GM19238 (cell line): ENCODE measurements around the gene RPL32.

Experiments
- DNase-seq: peaks from one replicate; pipeline ENCODE4 v3.0.0; 2011; ENCODE audit warnings: low spot score; ENCODE audit not compliant: insufficient read length

Gene RPL32

DNA sequence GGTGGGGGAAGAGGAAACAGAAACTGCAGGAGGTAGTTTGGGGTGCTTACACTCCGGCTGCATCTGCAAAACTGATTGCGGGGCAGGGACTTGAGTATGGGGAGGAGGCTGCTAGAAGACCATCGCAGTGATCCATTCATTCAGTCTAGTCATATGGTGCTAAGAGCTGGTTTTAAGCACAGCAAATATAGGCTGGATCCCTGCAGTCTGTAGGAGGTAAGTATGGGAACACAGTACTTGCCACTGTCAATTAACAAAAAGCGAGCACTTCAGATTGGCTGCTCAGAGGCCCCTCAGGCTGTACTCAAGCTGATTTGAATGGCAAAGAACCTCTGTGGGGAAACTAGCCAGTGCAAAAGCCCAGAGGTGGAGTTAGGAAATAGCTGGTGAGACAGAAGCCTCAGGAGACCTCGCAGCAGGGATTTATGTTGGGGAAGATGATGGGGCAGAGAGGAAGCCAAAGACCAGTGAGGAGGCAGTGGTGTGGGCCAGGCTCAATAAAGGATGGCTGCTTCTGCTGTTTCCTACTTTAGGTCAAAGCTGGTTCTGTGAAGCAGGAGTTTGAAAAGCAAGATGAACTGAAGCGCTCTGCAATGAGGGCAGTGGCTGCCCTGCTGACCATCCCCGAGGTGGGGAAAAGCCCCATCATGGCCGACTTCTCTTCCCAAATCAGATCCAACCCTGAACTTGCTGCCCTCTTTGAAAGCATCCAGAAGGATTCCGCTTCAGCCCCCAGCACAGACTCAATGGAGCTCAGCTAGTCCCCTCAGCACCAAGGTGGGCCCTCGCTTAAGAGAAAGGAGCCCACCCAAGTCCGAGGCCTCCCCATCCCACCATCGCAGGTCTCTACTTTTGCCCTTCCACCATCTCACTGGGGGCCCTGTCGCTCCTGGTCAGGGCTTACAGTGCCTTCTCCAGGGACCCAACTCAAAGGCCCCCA lies 7.9 kb downstream of the RPL32 start:
- DNase-seq: no peak

- DNase-seq: no peak
Observed at GRCh38 chr3:12832350-12833221, 8.8 kb downstream of the RPL32 start.

DNA sequence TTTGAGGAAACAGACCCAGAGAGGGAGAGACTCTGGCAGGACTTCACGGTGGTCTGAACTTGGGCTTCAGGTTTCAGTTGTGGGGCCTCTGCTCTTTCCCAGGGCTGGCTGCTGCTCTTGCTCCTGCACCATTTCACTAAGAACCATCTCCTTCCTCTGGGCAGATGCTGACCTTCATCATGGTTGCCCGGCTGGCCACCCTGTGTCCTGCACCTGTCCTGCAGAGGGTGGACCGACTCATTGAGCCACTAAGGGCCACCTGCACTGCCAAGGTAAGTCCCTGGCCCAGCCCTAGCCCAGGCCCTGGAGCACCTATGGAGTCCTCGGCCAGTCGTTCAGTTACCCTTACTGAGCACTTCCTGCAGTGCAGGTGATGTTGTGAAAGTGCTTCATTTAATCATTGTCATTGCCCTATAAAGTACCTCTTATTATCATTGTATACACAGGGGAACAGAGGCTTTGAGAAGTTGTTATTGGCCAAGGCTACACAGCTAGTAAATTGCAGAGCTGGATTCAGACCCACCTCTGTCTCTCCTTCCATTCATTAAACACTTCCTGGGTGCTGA lies 10.0 kb downstream of the RPL32 start:
- DNase-seq: no peak

DNA sequence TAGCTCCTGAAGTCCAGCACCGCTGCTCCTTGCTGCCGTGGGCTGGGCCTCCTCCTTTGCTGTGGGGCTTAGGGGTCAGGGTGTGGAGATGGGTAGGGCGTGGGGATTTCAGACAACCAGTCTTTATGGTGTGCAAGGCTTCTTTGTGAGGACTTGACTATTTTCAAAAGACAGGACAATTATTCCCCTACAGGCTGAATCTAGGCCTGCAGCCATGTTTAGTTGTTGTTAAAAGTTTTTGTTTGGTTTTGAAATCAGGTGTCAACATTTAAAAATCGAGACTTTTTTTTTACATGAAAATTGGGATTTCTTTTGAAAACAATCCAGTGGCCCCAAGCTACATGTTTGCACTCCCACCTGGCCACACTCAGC lies 10.6 kb downstream of the RPL32 start:
- no peak for DNase-seq

DNA sequence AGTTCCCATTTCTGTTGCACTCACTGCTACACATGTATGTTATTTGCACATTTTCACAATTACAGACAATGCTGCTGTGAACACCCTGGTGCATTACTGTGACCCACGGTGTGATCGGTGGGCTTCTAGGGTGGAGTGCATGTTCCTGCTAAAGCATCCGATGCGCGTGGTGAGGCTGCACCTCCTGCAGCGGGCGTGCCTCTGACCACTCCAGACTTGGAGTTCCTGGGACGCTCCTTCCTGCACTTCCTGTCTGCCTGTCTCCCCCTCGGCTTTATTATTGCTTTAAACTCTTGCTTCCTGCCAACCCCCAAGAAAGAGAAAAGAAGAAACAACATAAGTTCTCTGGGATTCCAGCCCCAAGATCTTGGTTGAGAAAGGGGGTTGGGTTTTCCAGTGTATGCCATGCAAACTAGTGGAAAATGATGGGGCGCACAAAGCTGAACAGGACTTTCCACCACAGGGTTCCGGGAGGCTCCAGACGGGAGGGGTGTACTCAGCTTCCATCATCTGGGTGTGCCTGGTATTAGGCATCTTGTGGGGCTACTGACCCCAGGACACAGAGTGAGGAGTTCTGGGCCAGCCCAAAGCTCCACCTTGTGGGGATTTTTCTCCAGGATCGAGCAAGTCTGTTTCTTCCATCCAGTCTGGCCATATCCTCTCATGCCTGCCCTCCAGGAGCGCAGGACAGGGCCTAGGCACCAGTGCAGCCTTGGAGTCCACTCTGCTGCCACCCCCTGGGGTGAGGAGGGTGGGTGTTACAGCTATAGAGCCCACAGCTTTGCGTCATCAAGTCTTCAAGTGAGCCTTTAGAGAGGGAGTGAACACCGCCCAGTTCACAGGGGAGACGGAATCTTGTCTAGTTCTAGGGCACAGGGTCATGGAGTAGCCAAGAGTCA lies 11.2 kb downstream of the RPL32 start:
- DNase-seq: no peak

GRCh38 chr3:12829404-12829803 lies 12.0 kb downstream of the RPL32 start:
- DNase-seq: no peak

DNA sequence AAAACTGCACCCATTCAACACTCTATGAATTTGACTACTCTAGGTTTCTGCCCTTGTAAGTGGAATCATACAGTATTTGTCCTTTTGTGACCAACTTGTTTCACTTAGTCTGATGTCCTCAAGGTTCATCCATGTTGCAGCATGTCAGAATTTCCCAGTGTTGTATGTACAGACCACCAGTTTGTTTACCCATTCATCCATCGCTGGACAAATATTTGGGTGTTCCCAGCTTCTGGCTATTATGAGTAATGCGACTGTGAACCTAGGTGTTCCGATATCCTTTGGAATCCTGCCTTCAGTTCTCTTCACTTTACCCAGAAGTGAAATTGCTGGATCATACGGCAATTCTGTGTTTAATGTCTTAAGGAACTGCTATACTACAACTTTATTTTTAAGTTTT lies 12.6 kb downstream of the RPL32 start:
- DNase-seq: no peak

DNA sequence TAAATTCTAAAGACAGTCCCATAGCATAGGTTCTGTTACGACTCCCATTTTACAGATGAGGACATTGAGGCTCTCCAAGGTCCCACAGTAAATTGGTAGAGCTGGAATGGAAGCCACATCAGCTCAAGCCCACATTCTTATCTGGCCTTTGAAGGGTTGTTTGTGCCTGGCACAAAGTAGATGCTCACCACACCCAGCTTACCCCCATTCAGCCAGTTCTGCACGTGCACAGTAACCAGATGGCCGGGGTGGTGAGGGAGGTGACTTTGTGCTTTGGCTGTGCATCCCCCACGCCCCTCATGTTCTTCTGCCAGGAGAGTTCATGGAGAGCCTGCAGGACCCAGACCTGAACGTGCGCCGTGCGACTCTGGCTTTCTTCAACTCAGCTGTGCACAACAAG lies 16.2 kb downstream of the RPL32 start:
- no peak for DNase-seq

- DNase-seq: no peak
Observed at GRCh38 chr3:12824299-12824698, 17.1 kb downstream of the RPL32 start.

DNA sequence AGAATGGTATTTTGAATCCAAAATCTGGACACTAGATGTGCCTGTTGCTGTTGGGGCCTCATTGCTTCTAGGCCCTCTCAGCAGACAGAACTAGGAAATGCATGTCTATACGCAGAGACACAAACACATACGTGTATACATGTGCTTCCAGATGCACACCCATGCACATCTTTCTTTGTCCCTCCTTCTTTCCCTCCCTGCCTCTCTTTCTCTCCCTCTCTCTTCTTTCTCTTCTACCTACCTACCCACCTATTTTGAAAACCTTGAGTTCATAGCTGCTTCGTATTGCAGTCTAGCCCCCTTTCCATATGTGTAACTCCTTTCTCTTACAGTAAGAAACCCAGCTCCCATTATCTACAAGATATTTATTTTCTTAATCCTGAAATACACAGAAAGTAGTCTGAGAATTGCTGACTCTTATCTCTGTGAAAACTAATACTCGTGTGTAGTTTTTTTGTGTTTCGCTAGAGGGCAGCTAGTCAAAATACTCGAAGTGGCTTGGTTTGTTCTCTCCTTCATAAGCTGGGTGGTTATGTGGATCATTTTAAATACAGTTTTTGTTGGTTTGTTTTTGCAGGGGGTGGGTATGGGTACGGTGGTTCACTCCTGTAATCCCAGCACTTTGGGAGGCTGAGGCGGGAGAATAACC lies 18.5 kb downstream of the RPL32 start:
- no peak for DNase-seq

DNA sequence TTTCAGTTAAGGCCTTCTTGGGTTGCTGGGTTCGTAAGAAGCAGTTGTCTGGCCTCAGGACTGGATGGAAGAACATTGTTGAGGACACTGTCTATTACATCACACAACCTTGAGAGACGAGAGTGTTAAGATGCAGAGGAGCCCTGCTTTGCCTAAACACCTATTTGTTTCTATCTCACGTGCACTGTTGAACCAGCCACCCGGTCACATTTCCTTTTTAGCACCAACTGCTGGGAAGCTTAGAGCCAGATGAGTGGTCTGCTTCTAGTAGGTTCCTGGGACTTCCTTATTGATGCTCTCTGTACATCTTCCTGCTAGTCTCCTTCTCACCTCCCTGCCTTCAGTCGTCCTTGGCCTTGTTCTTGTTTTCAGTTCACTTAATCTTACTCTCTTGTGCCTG lies 22.6 kb downstream of the RPL32 start:
- DNase-seq: no peak

DNA sequence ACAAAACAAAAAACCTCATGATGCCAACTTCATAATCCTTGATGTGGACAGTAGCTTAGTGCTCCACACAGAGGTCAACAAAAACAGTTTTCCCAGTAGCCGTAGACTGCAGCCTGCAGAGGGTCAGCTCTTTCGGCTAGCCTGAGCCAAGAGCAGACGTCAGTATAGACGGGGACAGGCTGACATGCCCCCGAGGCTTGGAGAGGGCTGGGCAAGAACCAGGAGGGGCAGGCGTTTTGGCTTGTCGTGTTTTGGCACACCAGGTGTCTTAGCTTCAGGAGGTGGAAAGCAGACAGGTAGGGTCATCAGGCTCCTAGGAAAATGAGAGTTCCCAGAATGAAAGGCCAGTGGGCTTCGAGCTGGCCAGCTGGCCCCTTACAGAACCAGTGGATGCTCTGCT lies 23.1 kb downstream of the RPL32 start:
- no peak for DNase-seq

- DNase-seq: no peak
Observed at GRCh38 chr3:12817343-12817710, 24.0 kb downstream of the RPL32 start.

GRCh38 chr3:12816521-12817342 lies 24.6 kb downstream of the RPL32 start:
- DNase-seq: no peak

DNA sequence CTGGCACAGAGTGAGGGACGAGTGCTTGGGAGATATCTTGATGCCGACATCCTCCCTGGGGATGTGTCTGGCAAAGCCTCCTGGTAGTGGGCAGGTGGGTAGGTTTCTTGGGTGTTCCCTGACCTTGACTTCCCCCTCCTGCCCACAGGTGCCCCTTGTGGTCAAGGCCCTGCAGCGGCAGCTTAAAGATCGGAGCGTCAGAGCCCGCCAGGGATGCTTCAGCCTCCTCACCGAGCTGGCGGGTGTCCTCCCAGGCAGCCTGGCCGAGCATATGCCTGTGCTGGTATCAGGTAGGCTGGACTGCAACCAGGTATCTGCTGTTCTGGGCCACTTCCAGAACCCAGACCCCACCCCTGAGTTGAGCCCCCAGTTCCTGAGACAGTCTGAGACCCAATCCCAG lies 25.6 kb downstream of the RPL32 start:
- DNase-seq: no peak

GRCh38 chr3:12815078-12815477 lies 26.3 kb downstream of the RPL32 start:
- DNase-seq: no peak

GRCh38 chr3:12813967-12814366 lies 27.4 kb downstream of the RPL32 start:
- no peak for DNase-seq

- DNase-seq: no peak
Observed at GRCh38 chr3:12812812-12813211, 28.6 kb downstream of the RPL32 start.

GRCh38 chr3:12810961-12811360 lies 30.4 kb downstream of the RPL32 start:
- no peak for DNase-seq
